ENCODE data around the gene BCL2L1.

BCL2L1 gene

GRCh38 chr20:31667315-31668285 is 55.1 kb downstream of the BCL2L1 start:
- TF ChIP-seq CTCF (IDR thresholded peaks at IDR 0.05; ENCODE audit: low read depth, low read length): no peak
- no peak for DNase-seq (ENCODE audit: extremely low read depth, low read depth)

- no peak for DNase-seq (ENCODE audit: extremely low read depth, low read depth)
- TF ChIP-seq CTCF (IDR thresholded peaks at IDR 0.05; ENCODE audit: low read depth, low read length): no peak
Observed at GRCh38 chr20:31666258-31667042, 56.2 kb downstream of the BCL2L1 start.

GRCh38 chr20:31665753-31666152 is 56.9 kb downstream of the BCL2L1 start:
- TF ChIP-seq CTCF (IDR thresholded peaks at IDR 0.05; ENCODE audit: low read depth, low read length): no peak
- no peak for DNase-seq (ENCODE audit: extremely low read depth, low read depth)

GRCh38 chr20:31664696-31665354 is 57.8 kb downstream of the BCL2L1 start:
- DNase-seq (ENCODE audit: extremely low read depth, low read depth): no peak
- no peak for TF ChIP-seq CTCF (IDR thresholded peaks at IDR 0.05; ENCODE audit: low read depth, low read length)

GRCh38 chr20:31663838-31664695 is 58.6 kb downstream of the BCL2L1 start:
- DNase-seq (ENCODE audit: extremely low read depth, low read depth): no peak
- no peak for TF ChIP-seq CTCF (IDR thresholded peaks at IDR 0.05; ENCODE audit: low read depth, low read length)

GRCh38 chr20:31663524-31663837 is 59.2 kb downstream of the BCL2L1 start:
- DNase-seq (ENCODE audit: extremely low read depth, low read depth): no peak
- TF ChIP-seq CTCF (IDR thresholded peaks at IDR 0.05; ENCODE audit: low read depth, low read length): no peak

Data from AG09319 (cell line).